HEK293 (cell line): ENCODE results near the gene PMEL.

Source experiments
- EGR2 ChIP-seq: fragments of 450-650 bp; formaldehyde crosslinking; IDR thresholded peaks from 2 replicates; pipeline ENCODE4 v1.5.1; 2016; ENCODE audit warnings: low read depth, missing biosample characterization, missing genetic modification characterization
- GFI1B ChIP-seq: fragments of 450-650 bp; formaldehyde crosslinking; IDR thresholded peaks from 2 replicates; pipeline ENCODE4 v1.5.1; 2016; ENCODE audit warnings: missing biosample characterization, missing genetic modification characterization
- GLI2 ChIP-seq: fragments of 450-650 bp; formaldehyde crosslinking; IDR thresholded peaks from 2 replicates; pipeline ENCODE4; 2017; ENCODE audit warnings: missing biosample characterization, missing genetic modification characterization, low read depth, borderline replicate concordance
- GLIS1 ChIP-seq: fragments of 450-650 bp; formaldehyde crosslinking; IDR thresholded peaks from 2 replicates; pipeline ENCODE4 v1.5.1; 2016; ENCODE audit warnings: missing biosample characterization, missing genetic modification characterization
- KLF8 ChIP-seq: fragments of 450-650 bp; formaldehyde crosslinking; IDR thresholded peaks from 2 replicates; pipeline ENCODE4 v1.5.1; 2016; ENCODE audit warnings: missing biosample characterization, missing genetic modification characterization
- KLF9 ChIP-seq: fragments of 450-650 bp; formaldehyde crosslinking; IDR thresholded peaks from 2 replicates; pipeline ENCODE4 v1.5.1; 2016; ENCODE audit warnings: missing biosample characterization, missing genetic modification characterization, low read depth
- MEIS1 ChIP-seq: sonication (generic); formaldehyde crosslinking; IDR thresholded peaks from 2 replicates; pipeline ENCODE4 v1.8.1; 2022; ENCODE audit warnings: missing genetic modification reagents, mild to moderate bottlenecking, borderline replicate concordance
- MZF1 ChIP-seq: fragments of 450-650 bp; formaldehyde crosslinking; IDR thresholded peaks from 2 replicates; pipeline ENCODE4 v1.5.1; 2017; ENCODE audit warnings: missing biosample characterization, missing genetic modification characterization, borderline replicate concordance
- SETDB1 ChIP-seq: IDR thresholded peaks from one replicate; pipeline ENCODE4 v1.6.1; 2017; ENCODE audit warnings: mild to moderate bottlenecking, low read length, moderate library complexity, mixed read lengths; ENCODE audit not compliant: insufficient read length
- YY2 ChIP-seq: fragments of 450-650 bp; formaldehyde crosslinking; IDR thresholded peaks from 2 replicates; pipeline ENCODE4 v1.5.1; 2016; ENCODE audit warnings: missing biosample characterization, missing genetic modification characterization
- ZBTB1 ChIP-seq: fragments of 450-650 bp; formaldehyde crosslinking; IDR thresholded peaks from 2 replicates; pipeline ENCODE4 v1.5.1; 2016; ENCODE audit warnings: missing biosample characterization, missing genetic modification characterization
- ZBTB21 ChIP-seq: fragments of 450-650 bp; formaldehyde crosslinking; IDR thresholded peaks from 2 replicates; pipeline ENCODE4 v1.5.1; 2017; ENCODE audit warnings: missing biosample characterization, missing genetic modification characterization
- ZBTB48 ChIP-seq: fragments of 450-650 bp; formaldehyde crosslinking; IDR thresholded peaks from 2 replicates; pipeline ENCODE4 v1.5.1; 2016; ENCODE audit warnings: missing biosample characterization, missing genetic modification characterization
- ZNF146 ChIP-seq: fragments of 450-650 bp; formaldehyde crosslinking; IDR thresholded peaks from 2 replicates; pipeline ENCODE4 v1.5.1; 2016; ENCODE audit warnings: missing biosample characterization, missing genetic modification characterization
- ZNF174 ChIP-seq: fragments of 450-650 bp; formaldehyde crosslinking; IDR thresholded peaks from 2 replicates; pipeline ENCODE4 v1.5.0; 2017; ENCODE audit warnings: missing biosample characterization, mild to moderate bottlenecking, missing genetic modification characterization
- ZNF2 ChIP-seq: fragments of 450-650 bp; formaldehyde crosslinking; IDR thresholded peaks from 2 replicates; pipeline ENCODE4 v1.5.1; 2016; ENCODE audit warnings: missing biosample characterization, missing genetic modification characterization
- ZNF24 ChIP-seq: fragments of 450-650 bp; formaldehyde crosslinking; IDR thresholded peaks from 2 replicates; pipeline ENCODE4 v1.5.1; 2016; ENCODE audit warnings: missing biosample characterization, missing genetic modification characterization
- ZNF292 ChIP-seq: fragments of 450-650 bp; formaldehyde crosslinking; IDR thresholded peaks from 2 replicates; pipeline ENCODE4 v1.5.1; 2016; ENCODE audit warnings: low read depth, missing biosample characterization, missing genetic modification characterization, borderline replicate concordance
- ZNF341 ChIP-seq: fragments of 450-650 bp; formaldehyde crosslinking; IDR thresholded peaks from 2 replicates; pipeline ENCODE4; 2016; ENCODE audit warnings: low read depth, missing biosample characterization, missing genetic modification characterization
- ZNF530 ChIP-seq: fragments of 450-650 bp; formaldehyde crosslinking; IDR thresholded peaks from 2 replicates; pipeline ENCODE4 v1.5.1; 2016; ENCODE audit warnings: low read depth, missing biosample characterization, missing genetic modification characterization
- ZNF555 ChIP-seq: fragments of 450-650 bp; formaldehyde crosslinking; conservative IDR thresholded peaks from 2 replicates; pipeline ENCODE4 v1.5.1; 2017; ENCODE audit warnings: missing biosample characterization, mild to moderate bottlenecking, missing genetic modification characterization, inconsistent platforms
- ZNF558 ChIP-seq: fragments of 450-650 bp; formaldehyde crosslinking; IDR thresholded peaks from 2 replicates; pipeline ENCODE4 v1.5.1; 2016; ENCODE audit warnings: missing biosample characterization, missing genetic modification characterization
- ZNF585B ChIP-seq: fragments of 450-650 bp; formaldehyde crosslinking; IDR thresholded peaks from 2 replicates; pipeline ENCODE4 v1.5.1; 2016; ENCODE audit warnings: missing biosample characterization, missing genetic modification characterization
- ZNF621 ChIP-seq: fragments of 450-650 bp; formaldehyde crosslinking; IDR thresholded peaks from 2 replicates; pipeline ENCODE4 v1.5.1; 2017; ENCODE audit warnings: missing biosample characterization, missing genetic modification characterization
- ZNF623 ChIP-seq: fragments of 450-650 bp; formaldehyde crosslinking; IDR thresholded peaks from 2 replicates; pipeline ENCODE4 v1.5.1; 2016; ENCODE audit warnings: missing biosample characterization, missing genetic modification characterization
- ZNF654 ChIP-seq: fragments of 450-650 bp; formaldehyde crosslinking; IDR thresholded peaks from 2 replicates; pipeline ENCODE4 v1.5.1; 2016; ENCODE audit warnings: low read depth, missing biosample characterization, missing genetic modification characterization
- ZNF664 ChIP-seq: fragments of 450-650 bp; formaldehyde crosslinking; IDR thresholded peaks from 2 replicates; pipeline ENCODE4 v1.5.1; 2016; ENCODE audit warnings: missing biosample characterization, missing genetic modification characterization
- ZNF670 ChIP-seq: fragments of 450-650 bp; formaldehyde crosslinking; IDR thresholded peaks from 2 replicates; pipeline ENCODE4 v1.5.1; 2016; ENCODE audit warnings: missing biosample characterization, missing genetic modification characterization, low read depth
- ZNF837 ChIP-seq: fragments of 450-650 bp; formaldehyde crosslinking; IDR thresholded peaks from 2 replicates; pipeline ENCODE4 v1.5.1; 2016; ENCODE audit warnings: missing biosample characterization, missing genetic modification characterization
- ZSCAN30 ChIP-seq: fragments of 450-650 bp; IDR thresholded peaks from 2 replicates; pipeline ENCODE4 v1.5.1; 2018; ENCODE audit warnings: missing biosample characterization, mild to moderate bottlenecking, missing genetic modification characterization, moderate library complexity
- ZXDB ChIP-seq: fragments of 450-650 bp; formaldehyde crosslinking; IDR thresholded peaks from 2 replicates; pipeline ENCODE4 v1.5.1; 2016; ENCODE audit warnings: missing biosample characterization, missing genetic modification characterization
- TF ChIP-seq, protein P1 (sequence below): fragments of 450-650 bp; formaldehyde crosslinking; IDR thresholded peaks from 2 replicates; pipeline ENCODE4 v1.5.1; 2016; ENCODE audit warnings: missing biosample characterization, missing genetic modification characterization, low read depth
- TF ChIP-seq, protein P2 (sequence below): fragments of 450-650 bp; formaldehyde crosslinking; IDR thresholded peaks from 2 replicates; pipeline ENCODE4 v1.5.1; 2016; ENCODE audit warnings: missing biosample characterization, missing genetic modification characterization
- TF ChIP-seq, protein P3 (sequence below): fragments of 450-650 bp; formaldehyde crosslinking; IDR thresholded peaks from 2 replicates; pipeline ENCODE4 v1.5.1; 2016; ENCODE audit warnings: missing biosample characterization, missing genetic modification characterization
- TF ChIP-seq, protein P4 (sequence below): fragments of 450-650 bp; formaldehyde crosslinking; IDR thresholded peaks from 2 replicates; pipeline ENCODE4 v1.5.1; 2016; ENCODE audit warnings: missing biosample characterization, missing genetic modification characterization

Gene PMEL

DNA sequence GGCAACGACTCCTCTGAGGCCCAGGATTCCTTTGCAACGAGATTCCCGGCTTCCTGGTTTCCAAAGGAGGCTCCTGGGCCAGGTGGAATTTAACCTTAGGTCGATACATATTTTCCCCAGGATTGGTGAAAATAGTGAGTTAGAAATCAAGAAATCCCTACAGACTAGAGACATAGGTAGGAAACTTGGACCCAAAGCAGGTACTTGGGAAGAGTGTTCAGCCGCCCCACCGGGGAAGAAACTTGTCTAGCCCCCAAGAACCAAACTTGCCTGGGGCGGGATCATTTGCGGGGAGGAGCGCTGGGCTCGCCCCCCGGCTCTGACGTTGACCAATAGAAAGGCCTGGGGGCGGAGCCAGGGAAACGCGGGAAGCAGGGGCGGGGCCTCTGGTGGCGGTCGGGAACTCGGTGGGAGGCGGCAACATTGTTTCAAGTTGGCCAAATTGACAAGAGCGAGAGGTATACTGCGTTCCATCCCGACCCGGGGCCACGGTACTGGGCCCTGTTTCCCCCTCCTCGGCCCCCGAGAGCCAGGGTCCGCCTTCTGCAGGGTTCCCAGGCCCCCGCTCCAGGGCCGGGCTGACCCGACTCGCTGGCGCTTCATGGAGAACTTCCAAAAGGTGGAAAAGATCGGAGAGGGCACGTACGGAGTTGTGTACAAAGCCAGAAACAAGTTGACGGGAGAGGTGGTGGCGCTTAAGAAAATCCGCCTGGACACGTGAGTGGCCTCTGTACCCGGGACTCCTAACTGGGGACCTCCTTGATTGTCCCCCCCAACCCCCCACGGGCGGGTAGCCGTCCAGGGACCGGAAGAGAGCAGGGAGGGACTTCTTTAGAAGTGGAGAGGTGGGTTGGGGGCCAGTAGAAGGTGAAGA is 803 bp upstream of the PMEL start, which contains the start of gene CDK2 (continued):
- TF ChIP-seq ZNF530 (tag by site-specific recombination), result no peak
- no peak for TF ChIP-seq ZNF555 (tag by site-specific recombination)
- peak; percentile 37; the same call in 1 of the 2 replicates for TF ChIP-seq ZNF341 (tag by site-specific recombination)
- peak; percentile 81 for TF ChIP-seq KLF8 (tag by site-specific recombination)
- peak; percentile 97 for TF ChIP-seq ZXDB (tag by site-specific recombination)
- peak; percentile 62; the same call in 1 of the 2 replicates for TF ChIP-seq KLF9
- no peak for TF ChIP-seq YY2 (tag by site-specific recombination)
- TF ChIP-seq GLI2 (tag by site-specific recombination), result no peak
- no peak for TF ChIP-seq ZNF2
- no peak for TF ChIP-seq ZSCAN30 (tag by site-specific recombination)
- TF ChIP-seq ZNF654, result no peak
- no peak for TF ChIP-seq ZNF558
- TF ChIP-seq ZNF621 (tag by site-specific recombination), result no peak
- no peak for TF ChIP-seq ZNF24 (tag by site-specific recombination)
- no peak for TF ChIP-seq ZNF292
- no peak for TF ChIP-seq ZNF146 (tag by site-specific recombination)
- no peak for TF ChIP-seq MZF1
- TF ChIP-seq ZNF174 (tag by site-specific recombination), result no peak
- TF ChIP-seq, protein P1, sequence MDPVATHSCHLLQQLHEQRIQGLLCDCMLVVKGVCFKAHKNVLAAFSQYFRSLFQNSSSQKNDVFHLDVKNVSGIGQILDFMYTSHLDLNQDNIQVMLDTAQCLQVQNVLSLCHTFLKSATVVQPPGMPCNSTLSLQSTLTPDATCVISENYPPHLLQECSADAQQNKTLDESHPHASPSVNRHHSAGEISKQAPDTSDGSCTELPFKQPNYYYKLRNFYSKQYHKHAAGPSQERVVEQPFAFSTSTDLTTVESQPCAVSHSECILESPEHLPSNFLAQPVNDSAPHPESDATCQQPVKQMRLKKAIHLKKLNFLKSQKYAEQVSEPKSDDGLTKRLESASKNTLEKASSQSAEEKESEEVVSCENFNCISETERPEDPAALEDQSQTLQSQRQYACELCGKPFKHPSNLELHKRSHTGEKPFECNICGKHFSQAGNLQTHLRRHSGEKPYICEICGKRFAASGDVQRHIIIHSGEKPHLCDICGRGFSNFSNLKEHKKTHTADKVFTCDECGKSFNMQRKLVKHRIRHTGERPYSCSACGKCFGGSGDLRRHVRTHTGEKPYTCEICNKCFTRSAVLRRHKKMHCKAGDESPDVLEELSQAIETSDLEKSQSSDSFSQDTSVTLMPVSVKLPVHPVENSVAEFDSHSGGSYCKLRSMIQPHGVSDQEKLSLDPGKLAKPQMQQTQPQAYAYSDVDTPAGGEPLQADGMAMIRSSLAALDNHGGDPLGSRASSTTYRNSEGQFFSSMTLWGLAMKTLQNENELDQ, result no peak
- TF ChIP-seq ZNF664, result no peak
- TF ChIP-seq ZNF623, result no peak
- TF ChIP-seq MEIS1 (CRISPR knock-in tag), result no peak
- TF ChIP-seq SETDB1, result no peak
- TF ChIP-seq, protein P2, sequence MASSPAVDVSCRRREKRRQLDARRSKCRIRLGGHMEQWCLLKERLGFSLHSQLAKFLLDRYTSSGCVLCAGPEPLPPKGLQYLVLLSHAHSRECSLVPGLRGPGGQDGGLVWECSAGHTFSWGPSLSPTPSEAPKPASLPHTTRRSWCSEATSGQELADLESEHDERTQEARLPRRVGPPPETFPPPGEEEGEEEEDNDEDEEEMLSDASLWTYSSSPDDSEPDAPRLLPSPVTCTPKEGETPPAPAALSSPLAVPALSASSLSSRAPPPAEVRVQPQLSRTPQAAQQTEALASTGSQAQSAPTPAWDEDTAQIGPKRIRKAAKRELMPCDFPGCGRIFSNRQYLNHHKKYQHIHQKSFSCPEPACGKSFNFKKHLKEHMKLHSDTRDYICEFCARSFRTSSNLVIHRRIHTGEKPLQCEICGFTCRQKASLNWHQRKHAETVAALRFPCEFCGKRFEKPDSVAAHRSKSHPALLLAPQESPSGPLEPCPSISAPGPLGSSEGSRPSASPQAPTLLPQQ (tag by site-specific recombination), result peak; percentile 21; the same call in 1 of the 2 replicates
- no peak for TF ChIP-seq ZNF837 (tag by site-specific recombination)
- TF ChIP-seq GFI1B (tag by site-specific recombination), result no peak
- TF ChIP-seq, protein P3, sequence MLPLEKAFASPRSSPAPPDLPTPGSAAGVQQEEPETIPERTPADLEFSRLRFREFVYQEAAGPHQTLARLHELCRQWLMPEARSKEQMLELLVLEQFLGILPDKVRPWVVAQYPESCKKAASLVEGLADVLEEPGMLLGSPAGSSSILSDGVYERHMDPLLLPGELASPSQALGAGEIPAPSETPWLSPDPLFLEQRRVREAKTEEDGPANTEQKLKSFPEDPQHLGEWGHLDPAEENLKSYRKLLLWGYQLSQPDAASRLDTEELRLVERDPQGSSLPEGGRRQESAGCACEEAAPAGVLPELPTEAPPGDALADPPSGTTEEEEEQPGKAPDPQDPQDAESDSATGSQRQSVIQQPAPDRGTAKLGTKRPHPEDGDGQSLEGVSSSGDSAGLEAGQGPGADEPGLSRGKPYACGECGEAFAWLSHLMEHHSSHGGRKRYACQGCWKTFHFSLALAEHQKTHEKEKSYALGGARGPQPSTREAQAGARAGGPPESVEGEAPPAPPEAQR (tag by site-specific recombination), result no peak
- TF ChIP-seq ZBTB21 (tag by site-specific recombination), result no peak
- TF ChIP-seq ZBTB48 (tag by site-specific recombination), result peak; percentile 40; the same call in 1 of the 2 replicates
- TF ChIP-seq, protein P4, sequence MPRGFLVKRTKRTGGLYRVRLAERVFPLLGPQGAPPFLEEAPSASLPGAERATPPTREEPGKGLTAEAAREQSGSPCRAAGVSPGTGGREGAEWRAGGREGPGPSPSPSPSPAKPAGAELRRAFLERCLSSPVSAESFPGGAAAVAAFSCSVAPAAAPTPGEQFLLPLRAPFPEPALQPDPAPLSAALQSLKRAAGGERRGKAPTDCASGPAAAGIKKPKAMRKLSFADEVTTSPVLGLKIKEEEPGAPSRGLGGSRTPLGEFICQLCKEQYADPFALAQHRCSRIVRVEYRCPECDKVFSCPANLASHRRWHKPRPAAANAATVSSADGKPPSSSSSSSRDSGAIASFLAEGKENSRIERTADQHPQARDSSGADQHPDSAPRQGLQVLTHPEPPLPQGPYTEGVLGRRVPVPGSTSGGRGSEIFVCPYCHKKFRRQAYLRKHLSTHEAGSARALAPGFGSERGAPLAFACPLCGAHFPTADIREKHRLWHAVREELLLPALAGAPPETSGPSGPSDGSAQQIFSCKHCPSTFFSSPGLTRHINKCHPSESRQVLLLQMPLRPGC (tag by site-specific recombination), result no peak
- no peak for TF ChIP-seq ZBTB1 (tag by site-specific recombination)
- TF ChIP-seq GLIS1 (tag by site-specific recombination), result peak; percentile 91
- no peak for TF ChIP-seq ZNF670 (tag by site-specific recombination)
- 0 out of 2 replicates have a peak, but pooled peaks have one; percentile 16 for TF ChIP-seq EGR2 (tag by site-specific recombination)
- TF ChIP-seq ZNF585B (tag by site-specific recombination), result no peak
